Stimulated activated CD4-positive, alpha-beta T cell treated with anti-CD3 and anti-CD28 coated beads, Interleukin-15, amount 100 ng/mL, for 24 hours (primary cell): Measurements from ENCODE around the gene TMED8.
"Not testable (repeated sequence)": the region's sequence is repeated elsewhere in the genome, so short reads cannot be mapped to it uniquely, and the experiment has no call there.

Source experiments
- DNase-seq: peaks from one replicate; pipeline ENCODE4 v3.0.0-alpha.2; 2020

TMED8 gene

GRCh38 chr14:77359626-77360025, 17.3 kb downstream of the TMED8 start:
- no peak for DNase-seq

GRCh38 chr14:77356899-77357298, 20.0 kb downstream of the TMED8 start:
- DNase-seq, result no peak

GRCh38 chr14:77355811-77356210, 21.1 kb downstream of the TMED8 start:
- no peak for DNase-seq

- DNase-seq, result no peak
Measured at GRCh38 chr14:77353469-77354141, 23.3 kb downstream of the TMED8 start.

- DNase-seq, result no peak
Measured at GRCh38 chr14:77347751-77348150, 29.1 kb downstream of the TMED8 start.

GRCh38 chr14:77346495-77346894, 30.4 kb downstream of the TMED8 start:
- no peak for DNase-seq

- no peak for DNase-seq
Measured at GRCh38 chr14:77344377-77344996, 32.4 kb downstream of the TMED8 start.

- DNase-seq, result no peak
Measured at GRCh38 chr14:77343662-77344061, 33.2 kb downstream of the TMED8 start.

GRCh38 chr14:77342726-77343397, 34.0 kb downstream of the TMED8 start:
- DNase-seq, result no peak

GRCh38 chr14:77340389-77340788, 36.5 kb downstream of the TMED8 start:
- DNase-seq, result no peak

GRCh38 chr14:77339407-77339806, 37.5 kb downstream of the TMED8 start:
- DNase-seq, result no peak

GRCh38 chr14:77338302-77338701, 38.6 kb downstream of the TMED8 start:
- no peak for DNase-seq

- no peak for DNase-seq
Measured at GRCh38 chr14:77337880-77338279, 39.0 kb downstream of the TMED8 start.

- not testable (repeated sequence) for DNase-seq
Measured at GRCh38 chr14:77337255-77337654, 39.6 kb downstream of the TMED8 start.

- no peak for DNase-seq
Measured at GRCh38 chr14:77335576-77335975, 41.3 kb downstream of the TMED8 start.

- DNase-seq, result no peak
Measured at GRCh38 chr14:77329872-77330271, 47.0 kb downstream of the TMED8 start.

GRCh38 chr14:77327111-77327510, 49.8 kb downstream of the TMED8 start:
- no peak for DNase-seq

GRCh38 chr14:77325746-77326094, 51.2 kb downstream of the TMED8 start:
- no peak for DNase-seq

- DNase-seq, result no peak
Measured at GRCh38 chr14:77324816-77325745, 51.8 kb downstream of the TMED8 start.

- DNase-seq, result no peak
Measured at GRCh38 chr14:77324289-77324688, 52.6 kb downstream of the TMED8 start.

- no peak for DNase-seq
Measured at GRCh38 chr14:77323571-77323970, 53.3 kb downstream of the TMED8 start.

- no peak for DNase-seq
Measured at GRCh38 chr14:77322951-77323350, 53.9 kb downstream of the TMED8 start.

GRCh38 chr14:77322250-77322902, 54.5 kb downstream of the TMED8 start:
- no peak for DNase-seq
